ENCODE results near the gene COA8. TPM values are rescaled to one million over a fixed set of nuclear protein-coding genes. Genes with fewer than 3 reads are reported as not detected.

COA8 gene
- 26.2 and 29.2 TPM in 2 replicates for total RNA-seq

GRCh38 chr14:103562429-103563225 lies at the start of gene COA8, which contains the start of gene BAG5:
COA8 (plus strand) TSS chr14:103562960; CDS start chr14:103563002, 42 bp downstream.
BAG5 (minus strand) TSS chr14:103562657; CDS start chr14:103561164, 1,493 bp downstream.

GRCh38 chr14:103522649-103523574 lies 39.8 kb upstream of the COA8 start, which contains the start of gene CKB:
CKB (minus strand) TSS chr14:103522830; CDS start chr14:103522493, 337 bp downstream.

GRCh38 chr14:103528587-103529382 lies 34.0 kb upstream of the COA8 start, which contains the start of gene TRMT61A:
TRMT61A (plus strand) TSS chr14:103529196; CDS start chr14:103529979, 783 bp downstream.

GRCh38 chr14:103628684-103629502 lies 66.1 kb downstream of the COA8 start, which contains the start of gene KLC1:
KLC1 (plus strand) TSS chr14:103629211; CDS start chr14:103654565, 25,354 bp downstream.

Other genes starting within 250 kb of the COA8 start
- 129 and 162 TPM in 2 replicates for gene EIF5, start 228.7 kb upstream of the COA8 start, total RNA-seq
- gene MARK3, start 177.5 kb upstream of the COA8 start, total RNA-seq = 68.5 and 83.3 TPM in 2 replicates
- 3.5 and 8.6 TPM in 2 replicates for gene CKB, start 40.1 kb upstream of the COA8 start, total RNA-seq
- 7.1 and 7.2 TPM in 2 replicates for gene TRMT61A, start 33.8 kb upstream of the COA8 start, total RNA-seq
- 29.2 and 33.2 TPM in 2 replicates for gene BAG5, start 303 bp upstream of the COA8 start, total RNA-seq
- gene KLC1, start 66.3 kb downstream of the COA8 start, total RNA-seq = 180 and 262 TPM in 2 replicates
- gene XRCC3, start 152.5 kb downstream of the COA8 start, total RNA-seq = 11.3 and 12.1 TPM in 2 replicates
- gene ZFYVE21, start 152.8 kb downstream of the COA8 start, total RNA-seq = 44.7 and 65.7 TPM in 2 replicates

All from endothelial cell of coronary artery (primary cell).